ENCODE measurements around the gene LMO3. TPM values are rescaled to one million over a fixed set of nuclear protein-coding genes. Genes with fewer than 3 reads are reported as not detected.

LMO3 gene
- total RNA-seq, 4 donors from 2014 or later: 54.8 to 179 (median 117) TPM

GRCh38 chr12:16504200-16504599, 101.8 kb downstream of the LMO3 start:
- no peak for TF ChIP-seq CTCF (IDR thresholded peaks at IDR 0.05; ENCODE audit: low read depth)

GRCh38 chr12:16499611-16500010, 106.4 kb downstream of the LMO3 start:
- TF ChIP-seq CTCF (IDR thresholded peaks at IDR 0.05; ENCODE audit: low read depth): no peak
